ENCODE measurements around the gene FGF12.

DNA sequence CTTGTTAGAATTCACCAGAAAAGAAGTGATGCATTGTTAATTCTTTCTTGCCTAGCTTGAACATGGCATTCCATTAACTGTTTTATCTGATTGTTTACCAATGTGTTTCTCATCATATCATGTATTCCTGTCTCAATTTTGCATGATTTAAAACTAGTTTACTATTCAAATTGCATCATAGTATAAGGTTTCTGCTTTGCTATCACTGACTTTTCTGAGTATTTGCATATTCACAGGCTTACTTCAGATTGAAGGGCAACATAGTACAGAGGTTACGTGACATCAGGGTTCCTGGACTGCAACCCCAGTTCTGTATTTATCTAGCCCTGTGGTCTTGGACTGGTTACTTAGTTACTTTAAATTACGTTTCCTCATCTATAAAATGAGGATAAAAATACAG lies 561.8 kb downstream of the FGF12 start:
- TF ChIP-seq POLR2A (IDR thresholded peaks at IDR 0.05): no peak
- TF ChIP-seq, protein P1, sequence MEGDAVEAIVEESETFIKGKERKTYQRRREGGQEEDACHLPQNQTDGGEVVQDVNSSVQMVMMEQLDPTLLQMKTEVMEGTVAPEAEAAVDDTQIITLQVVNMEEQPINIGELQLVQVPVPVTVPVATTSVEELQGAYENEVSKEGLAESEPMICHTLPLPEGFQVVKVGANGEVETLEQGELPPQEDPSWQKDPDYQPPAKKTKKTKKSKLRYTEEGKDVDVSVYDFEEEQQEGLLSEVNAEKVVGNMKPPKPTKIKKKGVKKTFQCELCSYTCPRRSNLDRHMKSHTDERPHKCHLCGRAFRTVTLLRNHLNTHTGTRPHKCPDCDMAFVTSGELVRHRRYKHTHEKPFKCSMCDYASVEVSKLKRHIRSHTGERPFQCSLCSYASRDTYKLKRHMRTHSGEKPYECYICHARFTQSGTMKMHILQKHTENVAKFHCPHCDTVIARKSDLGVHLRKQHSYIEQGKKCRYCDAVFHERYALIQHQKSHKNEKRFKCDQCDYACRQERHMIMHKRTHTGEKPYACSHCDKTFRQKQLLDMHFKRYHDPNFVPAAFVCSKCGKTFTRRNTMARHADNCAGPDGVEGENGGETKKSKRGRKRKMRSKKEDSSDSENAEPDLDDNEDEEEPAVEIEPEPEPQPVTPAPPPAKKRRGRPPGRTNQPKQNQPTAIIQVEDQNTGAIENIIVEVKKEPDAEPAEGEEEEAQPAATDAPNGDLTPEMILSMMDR (IDR thresholded peaks at IDR 0.05 in 8 of 11, conservative IDR thresholded peaks at IDR 0.05 in 3 of 11): no peak
- no peak for TF ChIP-seq POLR2AphosphoS5 (IDR thresholded peaks at IDR 0.05)
